ENCODE results near the gene PAK6.

GRCh38 chr15:40305281-40305680 is 66.4 kb downstream of the PAK6 start:
- TF ChIP-seq EZH2phosphoT487 (IDR thresholded peaks at IDR 0.05; ENCODE audit: low read length), result no peak
- TF ChIP-seq CTCF (IDR thresholded peaks at IDR 0.05; ENCODE audit: low read length), result no peak
